HG03460 (cell line): Measurements from ENCODE around the gene LYSMD1.

ENCODE experiments used
- ATAC-seq: cut with Tn5 transposase; IDR thresholded peaks from one replicate; pipeline ENCODE4 v1.9.1; 2021; ENCODE audit not compliant: unreplicated experiment

Gene LYSMD1

DNA sequence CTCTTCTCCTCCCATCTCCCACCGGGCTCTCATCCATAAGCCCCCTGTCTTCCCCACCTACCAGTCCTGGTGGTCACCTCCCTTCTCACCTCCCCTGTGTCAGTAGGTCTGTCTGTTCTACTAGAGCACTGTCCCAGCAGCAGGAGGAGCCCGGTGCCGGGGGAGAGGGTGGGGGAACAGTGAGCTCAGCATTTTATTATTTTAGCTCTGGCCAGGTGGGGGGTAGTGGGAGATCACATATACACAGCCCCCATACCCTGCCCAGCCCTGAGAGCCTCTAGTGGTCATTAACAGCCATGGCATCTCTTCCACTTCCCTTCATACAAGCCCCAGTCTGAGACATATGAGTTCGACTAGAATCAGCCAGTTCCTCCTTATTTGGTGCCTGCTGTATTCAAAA is 10.2 kb upstream of the LYSMD1 start, which contains the start of gene TMOD4:
Gene TMOD4 (minus strand): TSS at position 119 of the 400 bp plus-strand sequence. CDS start 1,106 bp downstream, outside the sequence.
- ATAC-seq: no peak

DNA sequence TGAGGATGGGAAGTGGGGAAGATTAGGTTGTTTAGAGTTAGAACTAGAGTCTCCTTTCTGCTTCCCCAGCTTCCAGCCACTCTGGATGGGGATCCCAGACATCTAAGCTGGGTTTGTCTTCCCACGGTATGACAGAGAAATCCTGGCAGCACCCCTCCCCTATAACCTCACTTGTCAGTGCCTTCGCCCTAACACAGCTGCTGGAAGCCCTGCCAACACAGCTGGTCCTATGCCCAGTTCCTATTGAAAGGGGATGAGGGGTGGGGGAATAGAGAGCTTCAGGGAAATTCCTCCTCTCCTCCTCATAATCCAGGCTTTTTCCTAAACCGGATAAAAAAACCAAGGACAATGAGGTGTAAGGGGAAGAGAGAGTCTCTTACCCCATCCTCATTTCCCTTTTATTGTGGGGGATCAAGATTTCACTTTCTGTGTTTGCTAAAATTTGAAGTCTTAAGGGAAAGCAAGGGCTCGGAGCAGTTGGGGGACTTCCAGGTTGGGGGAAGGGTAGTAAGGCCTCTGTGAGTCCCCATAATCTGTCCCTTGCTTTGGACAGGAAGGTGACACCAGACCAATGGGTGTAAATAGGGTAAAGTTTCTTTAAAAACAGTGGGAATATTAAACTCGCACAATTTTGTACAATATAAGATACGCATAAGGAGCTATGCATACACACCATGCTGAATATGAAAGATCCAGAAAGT is 9.5 kb upstream of the LYSMD1 start:
- no peak for ATAC-seq

GRCh38 chr1:151171190-151171589 is 5.5 kb upstream of the LYSMD1 start:
- no peak for ATAC-seq

DNA sequence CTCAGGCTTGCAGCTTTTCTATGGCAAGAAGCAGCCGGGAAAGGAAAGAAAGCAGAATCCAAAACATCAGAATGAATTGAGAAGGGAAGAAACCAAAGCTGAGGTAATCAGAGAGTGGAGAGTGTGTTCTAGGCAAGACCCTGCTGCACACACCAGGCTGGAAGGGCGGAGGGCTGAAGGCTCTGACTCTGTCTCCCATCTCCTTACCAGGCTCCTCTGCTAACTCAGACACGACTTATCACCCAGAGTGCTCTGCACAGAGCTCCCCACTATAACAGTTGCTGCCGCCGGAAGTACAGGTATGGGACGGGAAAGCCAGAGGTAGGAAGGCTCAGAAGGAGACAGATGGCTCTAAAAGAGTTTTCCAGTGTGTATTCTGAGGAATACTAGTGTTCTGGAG is 1.4 kb upstream of the LYSMD1 start:
- no peak for ATAC-seq

- ATAC-seq: no peak
These were observed 829 bp upstream of the LYSMD1 start for GRCh38 chr1:151166505-151166956.

GRCh38 chr1:151165281-151165737 is 393 bp downstream of the LYSMD1 start:
- ATAC-seq: no peak

DNA sequence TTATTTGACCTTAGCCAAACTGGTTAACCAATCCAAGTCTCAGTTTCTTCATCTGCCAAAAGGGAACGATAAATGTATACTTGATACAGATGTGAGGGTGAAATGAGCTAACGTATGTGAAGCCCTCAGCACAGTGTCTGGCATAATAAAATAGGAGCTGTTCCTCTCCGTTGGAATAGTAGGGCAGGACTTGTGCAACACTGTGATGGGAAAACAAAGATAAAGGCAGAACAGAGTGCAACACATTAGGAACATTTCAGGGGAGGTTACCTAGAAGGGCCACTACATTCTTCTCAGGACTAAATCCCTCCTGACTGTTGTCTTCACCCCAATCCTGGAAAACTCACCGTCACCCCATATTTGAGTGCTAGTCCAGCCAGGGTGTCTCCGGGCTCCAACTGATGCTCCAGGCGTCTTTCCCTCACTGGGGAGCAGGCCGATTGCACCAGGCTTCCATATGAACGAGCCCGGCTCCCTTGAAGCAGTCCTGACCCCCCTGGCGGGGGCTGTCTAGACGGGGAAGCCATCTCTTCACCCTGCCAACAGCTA is 896 bp downstream of the LYSMD1 start:
- no peak for ATAC-seq

GRCh38 chr1:151159373-151159772 is 6.3 kb downstream of the LYSMD1 start:
- no peak for ATAC-seq

- ATAC-seq: no peak
These were observed 6.9 kb downstream of the LYSMD1 start for GRCh38 chr1:151158751-151159251.

DNA sequence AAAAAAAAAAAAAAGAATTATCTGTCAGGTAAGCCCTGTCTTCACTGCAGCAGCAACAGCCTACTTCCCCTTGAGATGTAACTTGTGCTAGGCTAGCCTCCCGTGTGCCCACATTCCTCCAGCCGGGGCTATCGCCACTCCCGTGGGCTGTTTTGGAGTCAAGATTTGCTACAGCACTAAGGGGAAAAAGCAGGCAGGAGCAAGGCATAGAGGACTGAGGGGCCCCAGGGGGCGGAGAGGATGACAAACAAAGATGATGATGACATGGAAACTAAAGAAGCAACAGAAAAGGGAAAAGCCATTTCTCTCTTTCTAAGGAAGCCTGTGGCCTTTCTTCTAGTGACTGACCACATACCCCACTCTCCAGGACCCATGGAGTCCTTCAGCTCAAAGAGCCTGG is 7.4 kb downstream of the LYSMD1 start:
- ATAC-seq: no peak

GRCh38 chr1:151157067-151157531 is 8.6 kb downstream of the LYSMD1 start:
- no peak for ATAC-seq

GRCh38 chr1:151156515-151156819 is 9.2 kb downstream of the LYSMD1 start, which contains the start of gene TNFAIP8L2:
TSS of gene TNFAIP8L2 (plus strand) at chr1:151156649. CDS start at chr1:151158698, 2,049 bp downstream.
- ATAC-seq: peak; percentile 67

DNA sequence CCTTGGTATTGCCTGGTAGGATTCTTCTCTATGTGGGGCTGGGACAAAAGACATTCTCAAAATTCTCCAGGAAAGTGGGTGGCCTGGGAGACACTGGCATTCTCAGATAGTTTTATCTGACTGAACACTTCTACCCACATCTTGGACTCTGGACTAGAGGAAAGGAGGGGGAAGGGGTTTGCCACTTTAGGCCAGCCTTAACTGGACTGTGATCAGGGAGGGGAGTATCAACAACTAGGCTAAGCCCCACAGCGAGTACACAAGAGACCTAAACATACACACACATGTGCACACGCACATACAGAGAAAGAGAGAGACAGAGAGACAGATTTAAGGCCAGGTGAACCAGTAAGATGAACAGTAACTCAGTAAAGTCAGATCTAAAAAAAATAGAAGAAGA is 18.0 kb downstream of the LYSMD1 start:
- ATAC-seq: no peak

DNA sequence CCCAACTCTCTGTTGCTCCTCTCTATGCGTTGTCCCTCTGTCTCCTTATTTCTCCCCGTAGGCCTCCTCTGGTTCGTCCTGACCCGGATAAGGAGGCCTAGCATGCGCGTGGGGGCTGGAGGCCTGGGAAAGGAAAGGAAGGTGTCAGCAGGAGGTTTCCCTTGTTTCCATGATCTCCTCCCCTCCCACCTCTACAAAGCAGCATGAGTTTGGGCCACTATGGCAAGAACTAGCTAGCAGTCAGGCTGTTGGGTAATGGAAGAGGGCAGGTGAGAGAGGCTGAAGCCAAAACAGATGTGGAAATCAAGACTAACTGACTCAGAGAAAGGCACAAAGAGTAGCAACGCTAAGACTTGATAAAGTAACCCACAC is 18.6 kb downstream of the LYSMD1 start:
- no peak for ATAC-seq

- ATAC-seq: peak; percentile 99
These were observed 19.1 kb downstream of the LYSMD1 start, which contains the start of gene SEMA6C for GRCh38 chr1:151146412-151147131. TSS of gene SEMA6C (minus strand) at chr1:151146631. CDS start at chr1:151142621, 4,010 bp downstream.

DNA sequence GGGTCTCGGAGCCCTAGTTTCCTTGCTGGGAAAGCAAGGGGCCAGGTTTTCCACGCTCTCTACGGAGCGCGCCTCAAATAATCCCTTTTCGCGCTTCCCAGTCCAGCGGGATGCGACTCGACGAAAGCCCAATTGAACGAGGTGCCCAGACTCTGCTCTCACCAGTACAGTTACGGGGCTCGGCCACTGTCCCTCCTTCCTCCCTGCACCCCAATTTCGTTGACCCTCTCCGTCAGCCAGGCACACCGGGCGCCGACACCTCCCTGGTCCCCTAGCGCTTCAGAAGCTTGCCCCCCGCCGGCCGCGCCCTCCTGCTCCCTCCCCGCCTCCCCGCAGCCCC is 19.7 kb downstream of the LYSMD1 start:
- ATAC-seq: no peak

DNA sequence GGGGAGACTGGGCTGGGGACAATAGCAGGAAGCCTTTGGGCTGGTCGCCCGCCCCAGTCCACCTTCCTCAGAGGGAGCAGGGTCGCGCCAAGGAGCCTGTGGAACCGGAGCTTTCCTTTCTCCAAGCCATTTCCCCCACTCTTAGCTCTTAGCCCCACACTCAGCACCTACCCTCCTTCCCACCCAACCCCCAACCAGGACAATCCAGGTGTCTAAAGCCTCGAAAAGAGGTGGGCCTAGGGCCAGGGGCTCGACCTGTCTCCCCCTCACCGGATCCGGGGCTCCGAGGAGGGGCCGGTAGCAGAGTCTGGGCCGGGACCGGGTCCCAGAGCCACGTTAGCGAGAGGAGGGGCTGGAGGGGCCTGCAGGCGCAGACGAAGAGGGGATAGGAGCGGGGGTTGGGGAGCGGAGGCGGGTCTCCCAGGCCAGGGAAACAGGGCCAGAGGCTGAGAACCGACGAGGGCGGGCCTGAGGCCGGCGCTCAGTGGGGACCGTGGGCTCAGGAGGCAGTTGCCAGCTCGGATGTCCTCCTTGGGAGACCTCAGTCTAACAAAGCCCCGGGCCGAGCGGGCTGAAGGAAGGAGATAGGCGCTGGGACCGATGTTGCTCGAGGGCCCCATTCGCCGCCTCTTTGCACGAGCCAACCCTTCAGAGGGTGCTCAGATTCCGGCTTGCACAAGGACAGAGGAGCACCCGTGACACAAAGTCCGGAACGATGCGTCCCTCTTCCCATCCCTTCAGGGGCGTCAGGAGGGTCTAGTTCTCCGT is 20.2 kb downstream of the LYSMD1 start:
- ATAC-seq: no peak

GRCh38 chr1:151144474-151145303 is 21.0 kb downstream of the LYSMD1 start:
- ATAC-seq: no peak

DNA sequence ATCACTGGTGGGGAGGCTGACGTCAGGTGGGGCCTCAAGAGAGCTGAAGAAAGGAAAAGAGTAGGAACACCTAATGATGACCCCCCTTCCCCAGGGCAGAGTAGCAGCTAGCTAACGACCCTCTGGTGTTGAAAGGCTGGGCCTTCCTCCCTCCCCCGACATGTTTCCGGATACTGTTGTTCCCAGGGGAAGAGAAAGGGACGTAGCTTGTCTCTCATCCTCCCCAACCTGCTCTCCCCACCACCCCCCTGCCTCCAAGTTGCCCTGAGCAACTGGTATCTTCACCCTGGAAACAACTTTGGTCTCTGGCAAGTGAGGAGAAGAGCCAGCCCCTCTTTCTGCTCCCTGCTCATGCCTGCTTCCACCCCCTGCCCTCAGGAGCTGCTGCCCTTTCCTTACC is 21.7 kb downstream of the LYSMD1 start:
- no peak for ATAC-seq

DNA sequence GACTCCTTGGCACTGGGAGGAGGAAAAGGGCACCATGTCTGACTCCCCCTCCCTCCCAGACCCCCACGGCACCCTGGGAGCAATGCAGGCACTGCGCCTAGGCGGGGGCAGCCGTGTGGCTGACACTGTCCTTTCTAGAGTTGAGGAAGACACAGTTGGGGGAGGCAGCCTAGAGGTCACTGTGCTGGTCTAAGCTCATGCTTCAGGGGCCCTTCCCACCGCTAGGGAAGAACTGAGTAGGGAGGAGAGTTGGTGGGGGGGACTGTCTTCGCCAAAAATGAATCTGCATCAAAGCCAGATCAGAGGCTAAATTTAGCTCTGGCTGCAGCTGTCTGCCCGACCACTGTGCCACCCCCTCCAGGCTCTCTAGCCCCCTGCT is 22.7 kb downstream of the LYSMD1 start:
- ATAC-seq: no peak
